Activated CD8-positive, alpha-beta T cell treated with anti-CD3 and anti-CD28 coated beads, Interleukin-2, amount 10 ng/mL, durations not matched to agents 7 days and 5 days (primary cell): ENCODE data around the gene IQSEC1. TPM values are rescaled to one million over a fixed set of nuclear protein-coding genes. Genes with fewer than 3 reads are reported as not detected.

Experiments used
- ATAC-seq: fragments of 150-1000 bp; cut with Tn5 transposase; one replicate; pipeline ENCODE4 v1.10.0; 2021; ENCODE audit warnings: moderate library complexity
- CTCF ChIA-PET: fragments of 350-600 bp; sonication (Branson Sonifier 250); formaldehyde crosslinking; loops from one replicate; lab custom pipeline; 2021; ENCODE audit warnings: antibody characterized with exemption; lab: Charles Lee
- POLR2A ChIA-PET: fragments of 350-600 bp; sonication (Branson Sonifier 250); formaldehyde crosslinking; loops from one replicate; lab custom pipeline; 2021; ENCODE audit warnings: antibody characterized with exemption; lab: Charles Lee
- DNase-seq: peaks from one replicate; pipeline ENCODE4 v3.0.0-alpha.2; 2020
- H3K27ac Mint-ChIP-seq: one replicate; pipeline ENCODE4 v1.8.0; 2021; ENCODE audit warnings: mild to moderate bottlenecking, mixed read lengths
- H3K27me3 Mint-ChIP-seq: one replicate; pipeline ENCODE4 v1.8.0; 2021; ENCODE audit warnings: low read depth, mixed read lengths
- H3K36me3 Mint-ChIP-seq: one replicate; pipeline ENCODE4 v1.8.0; 2021; ENCODE audit warnings: low read depth, mixed read lengths
- H3K4me1 Mint-ChIP-seq: one replicate; pipeline ENCODE4 v1.8.0; 2021; ENCODE audit warnings: low read depth, mixed read lengths
- H3K4me3 Mint-ChIP-seq: one replicate; pipeline ENCODE4 v1.8.0; 2021; ENCODE audit warnings: mild to moderate bottlenecking, mixed read lengths
- H3K9me3 Mint-ChIP-seq: one replicate; pipeline ENCODE4 v1.8.0; 2022; ENCODE audit warnings: mixed read lengths; ENCODE audit not compliant: insufficient read depth
- total RNA-seq, 2 experiments: library from RNA; stranded (reverse); gene quantifications; one replicate each; pipeline ENCODE4 v1.2.3, GENCODE V29; 2021

Gene IQSEC1
- total RNA-seq, 2 experiments from 2014 or later, result 47.8 to 53.8 TPM

- CTCF ChIA-PET, result interaction anchor here (0.9 to 3.7 kb wide), 2 partner anchors 8 to 25 kb away, joined by 3 to 15 read pairs; no protein-coding TSS in a partner anchor
- no peaks in the 10 kb centered on the region for H3K9me3 Mint-ChIP-seq
- ATAC-seq, result no peak
- no peak overlapping the region for H3K4me3 Mint-ChIP-seq
- H3K4me1 Mint-ChIP-seq, result peaks cover 53% of the 10 kb centered on the region
- H3K36me3 Mint-ChIP-seq, result peaks cover 7% of the 10 kb centered on the region
- no peak overlapping the region for H3K27ac Mint-ChIP-seq
- no peaks in the 10 kb centered on the region for H3K27me3 Mint-ChIP-seq
- DNase-seq, result no peak
- POLR2A ChIA-PET, result no interaction called here
Measured at GRCh38 chr3:12957824-12958792, 115.1 kb downstream of the IQSEC1 start.

- CTCF ChIA-PET, result no interaction called here
- no peak overlapping the region for H3K27ac Mint-ChIP-seq
- no peak for ATAC-seq
Measured at GRCh38 chr3:12957339-12957738, 115.9 kb downstream of the IQSEC1 start.

GRCh38 chr3:12956316-12956660 is 116.9 kb downstream of the IQSEC1 start:
- Mint-ChIP-seq H3K36me3 (peaks cover 4% of the 10 kb centered on the region), H3K27ac (no peak overlapping the region), H3K27me3 (no peaks in the 10 kb centered on the region), H3K9me3 (no peaks in the 10 kb centered on the region), H3K4me1 (peaks cover 39% of the 10 kb centered on the region), H3K4me3 (no peak overlapping the region)
- POLR2A ChIA-PET, result interaction anchor here (1.2 kb wide), 1 partner anchor 10 kb away, joined by 3 read pairs; no protein-coding TSS in a partner anchor
- CTCF ChIA-PET, result no interaction called here
- DNase-seq, result no peak
- no peak for ATAC-seq

More at GRCh38 chr3:12957339-12957738, 115.9 kb downstream of the IQSEC1 start:
- Mint-ChIP-seq H3K4me3 (no peak overlapping the region), H3K4me1 (peaks cover 45% of the 10 kb centered on the region), H3K9me3 (no peaks in the 10 kb centered on the region), H3K27me3 (no peaks in the 10 kb centered on the region), H3K36me3 (peaks cover 7% of the 10 kb centered on the region)
- POLR2A ChIA-PET, result interaction anchor here (1.2 kb wide), 1 partner anchor 9 kb away, joined by 3 read pairs; no protein-coding TSS in a partner anchor
- DNase-seq, result no peak

- H3K4me3 Mint-ChIP-seq, result no peak overlapping the region
- peaks cover 3% of the 10 kb centered on the region for H3K36me3 Mint-ChIP-seq
- ChIA-PET POLR2A (interaction anchor here (1.2 kb wide), 1 partner anchor 11 kb away, joined by 3 read pairs; no protein-coding TSS in a partner anchor), CTCF (interaction anchor here (1.3 kb wide), 1 partner anchor 33 kb away, joined by 3 read pairs; no protein-coding TSS in a partner anchor)
- DNase-seq (no peak), ATAC-seq (no peak)
- H3K27ac Mint-ChIP-seq, result no peak overlapping the region
- H3K4me1 Mint-ChIP-seq, result peaks cover 34% of the 10 kb centered on the region
- no peaks in the 10 kb centered on the region for H3K9me3 Mint-ChIP-seq
- no peaks in the 10 kb centered on the region for H3K27me3 Mint-ChIP-seq
Measured at GRCh38 chr3:12955651-12956315, 117.4 kb downstream of the IQSEC1 start.

- H3K36me3 Mint-ChIP-seq, result peaks cover 3% of the 10 kb centered on the region
- POLR2A ChIA-PET, result no interaction called here
- no peaks in the 10 kb centered on the region for H3K27me3 Mint-ChIP-seq
- no peak overlapping the region for H3K27ac Mint-ChIP-seq
- no peaks in the 10 kb centered on the region for H3K9me3 Mint-ChIP-seq
- H3K4me1 Mint-ChIP-seq, result peaks cover 31% of the 10 kb centered on the region
- ATAC-seq (peak; percentile 56), DNase-seq (no peak)
- no peak overlapping the region for H3K4me3 Mint-ChIP-seq
- CTCF ChIA-PET, result interaction anchor here (1.3 kb wide), 1 partner anchor 34 kb away, joined by 3 read pairs; no protein-coding TSS in a partner anchor
Measured at GRCh38 chr3:12954891-12955650, 118.2 kb downstream of the IQSEC1 start.

GRCh38 chr3:12954180-12954579 is 119.0 kb downstream of the IQSEC1 start:
- ATAC-seq (no peak), DNase-seq (no peak)
- peaks cover 32% of the 10 kb centered on the region for H3K4me1 Mint-ChIP-seq
- ChIA-PET CTCF (no interaction called here), POLR2A (no interaction called here)
- H3K27ac Mint-ChIP-seq, result no peak overlapping the region
- H3K9me3 Mint-ChIP-seq, result no peaks in the 10 kb centered on the region
- no peak overlapping the region for H3K4me3 Mint-ChIP-seq
- no peaks in the 10 kb centered on the region for H3K27me3 Mint-ChIP-seq
- peaks cover 3% of the 10 kb centered on the region for H3K36me3 Mint-ChIP-seq

- Mint-ChIP-seq H3K27ac (no peak overlapping the region), H3K9me3 (no peaks in the 10 kb centered on the region), H3K4me1 (peaks cover 37% of the 10 kb centered on the region), H3K36me3 (peaks cover 4% of the 10 kb centered on the region), H3K4me3 (no peak overlapping the region), H3K27me3 (no peaks in the 10 kb centered on the region)
- POLR2A ChIA-PET, result no interaction called here
- DNase-seq (no peak), ATAC-seq (no peak)
- CTCF ChIA-PET, result interaction anchor here (1.3 kb wide), 1 partner anchor 30 kb away, joined by 4 read pairs; no protein-coding TSS in a partner anchor
Measured at GRCh38 chr3:12953201-12953995, 119.8 kb downstream of the IQSEC1 start.

- Mint-ChIP-seq H3K9me3 (no peaks in the 10 kb centered on the region), H3K36me3 (peaks cover 5% of the 10 kb centered on the region), H3K27me3 (no peaks in the 10 kb centered on the region), H3K4me3 (no peak overlapping the region), H3K27ac (no peak overlapping the region), H3K4me1 (peaks cover 45% of the 10 kb centered on the region)
- DNase-seq (no peak), ATAC-seq (no peak)
- ChIA-PET POLR2A (no interaction called here), CTCF (interaction anchor here (1.3 kb wide), 1 partner anchor 31 kb away, joined by 4 read pairs; no protein-coding TSS in a partner anchor)
Measured at GRCh38 chr3:12952343-12953200, 120.7 kb downstream of the IQSEC1 start.

- peak overlapping the region; percentile 60 for H3K27ac Mint-ChIP-seq
- CTCF ChIA-PET, result interaction anchor here (0.8 to 2.2 kb wide), 9 partner anchors 10 to 58 kb away, joined by 3 to 10 read pairs (median 5); no protein-coding TSS in a partner anchor
- DNase-seq, result peak; percentile 67
- H3K9me3 Mint-ChIP-seq, result no peaks in the 10 kb centered on the region
- peak overlapping the region; percentile 31 for H3K4me3 Mint-ChIP-seq
- POLR2A ChIA-PET, result interaction anchor here (1.0 kb wide), 1 partner anchor 10 kb away, joined by 4 read pairs; no protein-coding TSS in a partner anchor
- H3K4me1 Mint-ChIP-seq, result peaks cover 40% of the 10 kb centered on the region
- peaks cover 11% of the 10 kb centered on the region for H3K36me3 Mint-ChIP-seq
- no peaks in the 10 kb centered on the region for H3K27me3 Mint-ChIP-seq
- ATAC-seq, result peak; percentile 90
Measured at GRCh38 chr3:12948891-12949711, 124.1 kb downstream of the IQSEC1 start.
